22Rv1 (cell line): ENCODE data around the gene HOXA9.

Experiments
- H3K27ac ChIP-seq: fragments of 450-650 bp; 2 replicates; pipeline ENCODE4 v1.5.1; 2017
- CTCF ChIP-seq: fragments of 450-650 bp; IDR thresholded peaks from 2 replicates; pipeline ENCODE4 v1.5.1; 2017; ENCODE audit warnings: mild to moderate bottlenecking
- ZFX ChIP-seq: fragments of 450-650 bp; IDR thresholded peaks from 2 replicates; pipeline ENCODE4 v1.6.1; 2017; ENCODE audit warnings: antibody characterized with exemption, borderline replicate concordance

The HOXA9 gene

GRCh38 chr7:27168265-27168947 lies 3.1 kb upstream of the HOXA9 start:
- TF ChIP-seq ZFX (no peak), CTCF (no peak)
- peak overlapping the region; percentile 48 for H3K27ac ChIP-seq

- no peak for TF ChIP-seq ZFX
- TF ChIP-seq CTCF: no peak
- H3K27ac ChIP-seq: peak overlapping the region; percentile 48
Measured at GRCh38 chr7:27167916-27168264, 2.6 kb upstream of the HOXA9 start.

- H3K27ac ChIP-seq: no peak overlapping the region
- TF ChIP-seq CTCF (no peak), ZFX (no peak)
Measured at GRCh38 chr7:27166531-27167505, 1.5 kb upstream of the HOXA9 start.

- TF ChIP-seq ZFX: no peak
- no peak for TF ChIP-seq CTCF
- peak overlapping the region; percentile 24; the same call in 1 of the 2 replicates for H3K27ac ChIP-seq
Measured at GRCh38 chr7:27165996-27166530, 726 bp upstream of the HOXA9 start.

GRCh38 chr7:27164367-27165088 lies 809 bp downstream of the HOXA9 start:
- H3K27ac ChIP-seq: no peak overlapping the region
- no peak for TF ChIP-seq ZFX
- TF ChIP-seq CTCF: peak; percentile 17

GRCh38 chr7:27164045-27164366 lies 1.3 kb downstream of the HOXA9 start:
- H3K27ac ChIP-seq: no peak overlapping the region
- TF ChIP-seq ZFX (no peak), CTCF (no peak)
